CD4-positive, alpha-beta T cell treated with Interleukin-15 for 4 hours (primary cell): ENCODE results near the gene ARHGAP45.

ENCODE experiments used
- DNase-seq: peaks from one replicate; pipeline ENCODE4 v3.0.0-alpha.2; 2020; ENCODE audit warnings: low spot score

ARHGAP45 gene

DNA sequence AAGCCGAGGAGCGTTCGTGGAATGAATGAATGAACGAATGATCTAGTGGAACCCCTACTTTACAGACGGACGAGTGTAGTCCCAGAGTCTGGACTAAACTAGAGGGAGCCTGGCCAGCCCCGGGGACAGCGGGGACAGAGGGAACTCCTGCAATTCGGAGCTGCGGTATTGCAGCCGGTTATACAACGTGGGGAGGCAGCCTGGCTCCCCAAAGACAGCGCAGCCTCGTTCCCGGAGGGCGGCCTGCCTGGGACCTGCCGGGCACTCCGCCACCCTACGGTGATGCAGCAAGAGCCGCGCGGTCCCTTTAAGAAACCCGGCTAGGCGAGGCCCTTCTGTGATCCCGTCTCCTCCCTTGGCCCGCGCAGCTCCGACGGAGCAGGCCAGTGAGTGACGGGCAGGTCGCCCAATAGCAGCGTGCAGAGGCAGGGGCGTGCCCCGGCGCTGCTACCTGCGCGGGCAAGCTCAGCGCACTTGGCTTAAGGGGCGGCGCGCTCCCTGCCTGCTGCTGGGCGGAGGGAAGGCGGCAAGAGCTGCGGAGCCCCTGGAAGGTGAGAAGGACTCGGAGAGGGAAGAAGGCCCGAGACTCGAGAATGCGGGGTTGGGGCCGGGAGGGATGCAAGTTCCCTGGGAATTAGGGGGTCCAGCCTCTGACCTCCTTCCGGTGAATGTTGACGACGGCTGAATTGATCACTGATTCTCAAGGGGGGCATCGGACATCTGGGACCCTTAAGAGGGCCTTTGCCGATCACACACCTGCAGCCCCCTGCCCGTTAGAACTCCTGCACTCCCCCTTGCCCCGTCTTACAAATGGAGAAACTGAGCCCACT, 27.1 kb upstream of the ARHGAP45 start, which contains the start of gene ABCA7:
Gene ABCA7, plus strand, starts transcription at position 462 of the 830 bp plus-strand sequence. CDS start 1,255 bp downstream, outside the sequence.
- peak; percentile 100 for DNase-seq

DNA sequence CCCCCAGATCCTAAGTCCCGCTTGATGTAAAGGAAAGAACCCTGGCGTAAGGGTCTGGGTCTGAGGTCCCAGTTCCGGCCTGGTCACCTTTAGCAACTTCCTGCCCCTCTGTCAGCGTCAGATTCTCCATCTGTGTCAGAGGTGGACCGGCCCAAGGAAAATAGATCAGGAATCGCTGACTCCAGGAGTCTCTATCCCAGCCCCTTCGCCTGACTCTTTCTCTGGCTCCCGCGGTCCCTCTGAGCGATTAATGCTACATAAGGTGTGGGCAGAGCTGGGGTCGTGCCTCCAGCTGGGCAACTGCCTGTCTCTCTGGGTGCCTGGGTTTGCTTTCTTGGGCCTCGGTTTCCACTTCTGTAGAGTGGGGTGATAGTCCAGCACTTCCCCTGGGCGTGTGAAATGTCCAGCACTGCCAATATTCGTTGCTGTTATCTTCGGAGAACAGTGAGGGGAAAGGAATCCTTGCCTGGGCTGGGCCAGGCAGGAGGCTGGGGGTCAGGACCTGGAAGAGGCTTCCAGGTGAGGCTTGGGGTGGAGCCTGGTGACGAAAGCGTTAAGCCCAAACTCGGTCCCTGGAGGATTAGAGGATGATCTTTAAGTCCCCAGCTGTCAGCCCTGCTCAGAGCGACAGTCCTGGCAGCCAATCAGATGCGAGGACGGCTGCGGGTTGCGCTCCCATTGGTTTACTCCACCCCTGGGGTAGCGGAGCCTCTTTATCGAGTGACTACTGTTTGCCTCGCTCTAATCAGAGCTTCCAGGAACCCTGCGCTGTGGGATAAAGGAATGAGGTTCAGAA, 26.3 kb upstream of the ARHGAP45 start:
- DNase-seq = peak; percentile 96

DNA sequence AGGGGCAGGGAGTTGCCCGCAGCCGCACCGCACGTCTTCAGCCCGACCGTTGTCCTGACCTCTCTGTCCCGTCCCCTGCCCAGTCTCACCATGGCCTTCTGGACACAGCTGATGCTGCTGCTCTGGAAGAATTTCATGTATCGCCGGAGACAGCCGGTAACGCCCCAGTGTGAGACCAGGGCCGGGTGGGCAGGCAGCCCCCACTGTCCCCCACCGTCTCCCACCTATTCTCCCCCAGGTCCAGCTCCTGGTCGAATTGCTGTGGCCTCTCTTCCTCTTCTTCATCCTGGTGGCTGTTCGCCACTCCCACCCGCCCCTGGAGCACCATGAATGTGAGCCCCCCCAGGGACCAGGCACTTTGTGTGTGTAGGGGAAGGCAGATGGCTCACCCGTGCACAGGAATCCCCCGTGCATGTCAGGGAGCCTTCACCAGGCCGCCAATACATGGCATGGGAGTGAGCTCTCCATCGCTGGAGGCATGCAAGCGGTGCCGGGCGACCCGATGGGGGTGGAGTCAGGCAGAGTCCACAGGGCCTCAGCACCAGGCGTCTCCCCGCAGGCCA, 25.6 kb upstream of the ARHGAP45 start:
- DNase-seq = no peak

DNA sequence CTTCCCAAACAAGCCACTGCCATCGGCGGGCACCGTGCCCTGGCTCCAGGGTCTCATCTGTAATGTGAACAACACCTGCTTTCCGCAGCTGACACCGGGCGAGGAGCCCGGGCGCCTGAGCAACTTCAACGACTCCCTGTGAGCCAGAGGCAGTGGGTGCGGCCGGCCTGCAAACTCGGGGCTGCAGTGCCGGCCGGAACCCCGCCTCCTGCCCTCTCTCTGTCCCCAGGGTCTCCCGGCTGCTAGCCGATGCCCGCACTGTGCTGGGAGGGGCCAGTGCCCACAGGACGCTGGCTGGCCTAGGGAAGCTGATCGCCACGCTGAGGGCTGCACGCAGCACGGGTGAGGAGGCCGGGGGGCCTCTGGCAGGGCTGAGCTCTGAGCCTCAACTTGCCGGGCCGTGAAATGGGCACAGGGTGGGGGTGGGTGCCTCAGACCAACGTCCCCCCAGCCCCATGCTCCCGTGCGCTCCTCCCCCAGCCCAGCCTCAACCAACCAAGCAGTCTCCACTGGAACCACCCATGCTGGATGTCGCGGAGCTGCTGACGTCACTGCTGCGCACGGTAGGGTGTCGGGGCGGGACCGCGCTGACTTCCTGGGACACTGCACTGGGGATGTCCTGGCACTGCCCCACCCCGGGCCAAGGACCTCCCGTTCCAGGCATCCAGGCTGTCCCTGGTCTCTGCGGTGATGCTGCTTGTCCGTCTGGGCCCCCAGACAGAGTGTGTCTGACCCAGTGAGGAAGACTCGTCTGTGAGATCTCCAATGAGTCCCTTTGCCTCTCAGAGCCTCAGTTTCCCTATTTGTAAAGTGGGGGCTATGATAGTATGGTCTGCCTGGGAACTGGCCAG, 24.9 kb upstream of the ARHGAP45 start:
- DNase-seq = no peak

DNA sequence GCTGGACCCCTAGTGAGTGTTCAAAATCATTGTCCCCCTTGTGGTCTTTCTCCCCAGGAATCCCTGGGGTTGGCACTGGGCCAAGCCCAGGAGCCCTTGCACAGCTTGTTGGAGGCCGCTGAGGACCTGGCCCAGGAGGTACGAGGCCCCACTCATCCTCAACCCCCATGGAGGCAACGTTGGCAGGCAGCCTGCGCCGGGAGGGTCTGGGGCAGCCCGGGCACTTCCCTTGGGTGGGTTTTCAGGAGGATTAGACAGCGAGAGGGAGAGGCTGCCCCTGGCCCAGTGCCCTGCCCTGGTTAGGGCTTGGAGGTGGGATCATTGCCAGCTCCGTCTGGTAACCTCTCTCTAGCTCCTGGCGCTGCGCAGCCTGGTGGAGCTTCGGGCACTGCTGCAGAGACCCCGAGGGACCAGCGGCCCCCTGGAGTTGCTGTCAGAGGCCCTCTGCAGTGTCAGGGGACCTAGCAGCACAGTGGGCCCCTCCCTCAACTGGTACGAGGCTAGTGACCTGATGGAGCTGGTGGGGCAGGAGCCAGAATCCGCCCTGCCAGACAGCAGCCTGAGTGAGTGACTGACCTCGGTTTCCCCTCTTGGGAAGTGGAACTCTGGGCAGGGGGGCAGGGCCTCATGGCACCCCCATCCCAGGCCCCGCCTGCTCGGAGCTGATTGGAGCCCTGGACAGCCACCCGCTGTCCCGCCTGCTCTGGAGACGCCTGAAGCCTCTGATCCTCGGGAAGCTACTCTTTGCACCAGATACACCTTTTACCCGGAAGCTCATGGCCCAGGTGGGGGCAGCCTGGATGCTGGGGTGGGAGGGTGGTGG, 24.1 kb upstream of the ARHGAP45 start:
- no peak for DNase-seq

DNA sequence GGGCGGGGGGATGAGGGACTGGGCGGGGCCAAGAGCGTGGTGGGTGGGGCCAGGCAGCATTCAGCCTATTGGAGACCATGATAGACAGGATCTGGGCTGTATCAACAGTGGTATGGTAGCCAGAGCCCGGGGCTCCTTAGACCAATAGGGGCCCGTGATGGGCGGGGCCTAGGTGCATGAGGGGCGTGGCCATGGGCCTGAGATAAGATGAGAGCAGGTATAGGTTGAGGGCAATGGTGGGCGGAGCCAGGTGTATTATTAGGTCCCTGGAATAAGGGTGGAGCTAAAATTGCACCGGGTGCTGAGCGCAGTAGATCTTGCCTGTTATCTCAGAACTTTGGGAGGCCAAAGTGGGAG, 21.7 kb upstream of the ARHGAP45 start:
- DNase-seq = no peak

DNA sequence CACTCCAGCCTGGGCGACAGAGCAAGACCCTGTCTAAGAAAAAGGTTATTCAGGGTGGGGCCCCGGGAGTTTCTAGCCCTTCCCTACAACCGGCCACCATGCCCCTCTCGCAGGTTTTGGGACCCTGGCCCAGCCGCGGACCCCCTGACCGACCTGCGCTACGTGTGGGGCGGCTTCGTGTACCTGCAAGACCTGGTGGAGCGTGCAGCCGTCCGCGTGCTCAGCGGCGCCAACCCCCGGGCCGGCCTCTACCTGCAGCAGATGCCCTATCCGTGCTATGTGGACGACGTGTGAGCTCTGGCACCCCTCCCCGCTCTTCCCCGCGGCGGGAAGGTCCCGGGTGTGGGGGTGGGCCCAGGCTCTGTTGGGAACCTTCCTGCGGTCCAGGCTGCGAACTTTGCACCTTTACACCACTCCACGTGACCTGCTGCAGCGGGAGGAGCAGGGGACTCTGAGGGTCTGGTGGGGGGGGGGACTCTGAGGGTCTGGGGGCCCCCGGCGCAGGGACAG, 20.8 kb upstream of the ARHGAP45 start:
- no peak for DNase-seq

DNA sequence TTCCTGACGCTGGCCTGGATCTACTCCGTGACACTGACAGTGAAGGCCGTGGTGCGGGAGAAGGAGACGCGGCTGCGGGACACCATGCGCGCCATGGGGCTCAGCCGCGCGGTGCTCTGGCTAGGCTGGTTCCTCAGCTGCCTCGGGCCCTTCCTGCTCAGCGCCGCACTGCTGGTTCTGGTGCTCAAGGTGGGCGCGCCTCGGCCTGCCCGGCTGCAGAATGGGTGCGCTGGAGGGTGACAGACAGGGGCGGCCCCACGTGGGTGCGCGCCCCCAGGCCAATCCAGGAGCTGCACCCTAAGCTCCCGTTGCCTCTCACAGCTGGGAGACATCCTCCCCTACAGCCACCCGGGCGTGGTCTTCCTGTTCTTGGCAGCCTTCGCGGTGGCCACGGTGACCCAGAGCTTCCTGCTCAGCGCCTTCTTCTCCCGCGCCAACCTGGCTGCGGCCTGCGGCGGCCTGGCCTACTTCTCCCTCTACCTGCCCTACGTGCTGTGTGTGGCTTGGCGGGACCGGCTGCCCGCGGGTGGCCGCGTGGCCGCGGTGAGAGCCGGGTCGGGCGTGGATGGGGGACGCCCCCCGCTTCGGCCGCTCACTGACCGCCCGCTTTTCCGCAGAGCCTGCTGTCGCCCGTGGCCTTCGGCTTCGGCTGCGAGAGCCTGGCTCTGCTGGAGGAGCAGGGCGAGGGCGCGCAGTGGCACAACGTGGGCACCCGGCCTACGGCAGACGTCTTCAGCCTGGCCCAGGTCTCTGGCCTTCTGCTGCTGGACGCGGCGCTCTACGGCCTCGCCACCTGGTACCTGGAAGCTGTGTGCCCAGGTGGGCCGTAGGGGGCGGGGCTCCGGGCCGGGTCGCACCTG, 19.9 kb upstream of the ARHGAP45 start:
- no peak for DNase-seq

DNA sequence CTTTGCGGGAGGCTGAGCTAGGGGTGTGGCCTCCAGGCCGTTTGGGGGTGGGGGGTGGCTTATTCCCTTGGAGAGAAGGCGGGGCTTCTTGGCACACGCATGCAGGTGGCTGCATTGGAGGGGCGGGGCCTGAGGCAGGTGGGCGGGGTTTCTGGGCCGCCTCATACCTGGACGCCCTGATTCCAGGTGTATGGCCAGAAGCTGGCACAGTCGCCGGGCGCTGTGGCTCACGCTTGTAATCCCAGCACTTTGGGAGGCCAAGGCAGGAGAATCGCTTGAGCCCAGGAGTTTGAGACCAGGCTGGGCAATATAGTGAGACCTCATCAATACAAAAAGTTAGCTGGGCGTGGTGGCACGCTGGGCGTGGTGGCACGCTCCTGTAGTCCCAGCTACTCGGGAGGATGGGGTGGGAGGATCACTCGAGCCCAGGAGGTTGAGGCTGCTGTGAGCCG, 19.2 kb upstream of the ARHGAP45 start:
- no peak for DNase-seq

DNA sequence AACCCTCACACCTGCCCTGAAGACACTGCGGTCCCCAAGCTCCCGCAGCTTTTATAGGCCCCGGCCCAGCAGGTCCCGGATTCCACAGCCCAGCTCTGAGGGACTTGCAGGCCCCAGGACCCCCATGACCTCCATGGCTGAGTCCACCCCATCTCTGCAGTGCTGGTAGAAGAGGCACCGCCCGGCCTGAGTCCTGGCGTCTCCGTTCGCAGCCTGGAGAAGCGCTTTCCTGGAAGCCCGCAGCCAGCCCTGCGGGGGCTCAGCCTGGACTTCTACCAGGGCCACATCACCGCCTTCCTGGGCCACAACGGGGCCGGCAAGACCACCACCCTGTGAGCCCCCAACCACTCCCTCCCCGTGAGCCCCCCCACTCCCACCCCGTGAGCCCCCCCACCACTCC, 17.9 kb upstream of the ARHGAP45 start:
- DNase-seq = no peak

DNA sequence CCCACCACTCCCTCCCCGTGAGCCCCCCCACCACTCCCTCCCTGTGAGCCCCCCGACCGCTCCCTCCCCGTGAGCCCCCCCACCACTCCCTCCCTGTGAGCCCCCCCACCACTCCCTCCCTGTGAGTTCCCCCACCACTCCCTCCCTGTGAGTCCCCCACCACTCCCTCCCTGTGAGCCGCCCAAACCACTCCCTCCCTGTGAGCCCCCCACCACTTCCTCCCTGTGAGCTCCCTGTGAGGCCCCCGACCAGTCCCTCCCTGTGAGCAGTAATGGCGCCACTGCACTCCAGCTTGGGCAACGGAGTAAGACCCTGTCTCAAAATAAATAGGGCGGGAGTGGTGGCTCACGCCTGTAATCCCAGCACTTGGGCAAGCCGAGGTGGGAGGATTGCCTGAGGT, 17.2 kb upstream of the ARHGAP45 start:
- DNase-seq = no peak

DNA sequence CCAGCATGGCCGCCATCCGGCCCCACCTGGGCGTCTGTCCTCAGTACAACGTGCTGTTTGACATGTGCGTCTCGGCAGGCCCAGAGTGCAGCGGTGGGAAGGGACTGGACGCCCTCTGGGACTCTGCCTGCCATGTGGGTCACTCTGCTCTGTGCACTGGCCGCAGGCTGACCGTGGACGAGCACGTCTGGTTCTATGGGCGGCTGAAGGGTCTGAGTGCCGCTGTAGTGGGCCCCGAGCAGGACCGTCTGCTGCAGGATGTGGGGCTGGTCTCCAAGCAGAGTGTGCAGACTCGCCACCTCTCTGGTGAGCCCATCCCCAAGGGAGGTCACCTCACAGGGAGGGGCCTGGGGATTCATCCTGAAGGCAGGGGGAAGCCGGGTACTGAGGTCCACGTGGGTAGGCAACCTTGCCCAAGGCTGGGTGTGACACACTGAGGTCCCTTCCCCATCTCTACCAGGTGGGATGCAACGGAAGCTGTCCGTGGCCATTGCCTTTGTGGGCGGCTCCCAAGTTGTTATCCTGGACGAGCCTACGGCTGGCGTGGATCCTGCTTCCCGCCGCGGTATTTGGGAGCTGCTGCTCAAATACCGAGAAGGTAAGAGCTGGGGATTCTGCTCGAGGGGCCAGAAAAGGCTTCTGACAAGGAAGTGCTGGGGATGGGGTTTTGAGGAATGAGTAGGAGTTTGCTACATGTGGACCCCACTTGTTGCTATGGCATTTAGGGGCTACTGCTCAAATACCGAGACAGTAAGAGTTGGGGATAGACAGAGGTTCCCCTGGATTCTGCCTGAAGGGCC, 15.8 kb upstream of the ARHGAP45 start:
- DNase-seq = no peak

DNA sequence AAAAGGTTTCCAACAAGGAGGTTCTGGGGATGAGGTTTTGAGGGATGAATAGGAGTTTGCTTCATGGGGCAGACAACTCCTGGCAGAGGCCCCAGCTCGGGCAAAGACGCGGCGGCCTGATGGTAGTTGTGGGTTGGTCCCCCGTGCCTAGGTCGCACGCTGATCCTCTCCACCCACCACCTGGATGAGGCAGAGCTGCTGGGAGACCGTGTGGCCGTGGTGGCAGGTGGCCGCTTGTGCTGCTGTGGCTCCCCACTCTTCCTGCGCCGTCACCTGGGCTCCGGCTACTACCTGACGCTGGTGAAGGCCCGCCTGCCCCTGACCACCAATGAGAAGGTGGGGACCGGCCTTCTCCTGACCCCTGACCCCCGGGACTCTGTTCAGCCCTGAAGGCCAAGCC, 15.2 kb upstream of the ARHGAP45 start:
- DNase-seq = no peak

DNA sequence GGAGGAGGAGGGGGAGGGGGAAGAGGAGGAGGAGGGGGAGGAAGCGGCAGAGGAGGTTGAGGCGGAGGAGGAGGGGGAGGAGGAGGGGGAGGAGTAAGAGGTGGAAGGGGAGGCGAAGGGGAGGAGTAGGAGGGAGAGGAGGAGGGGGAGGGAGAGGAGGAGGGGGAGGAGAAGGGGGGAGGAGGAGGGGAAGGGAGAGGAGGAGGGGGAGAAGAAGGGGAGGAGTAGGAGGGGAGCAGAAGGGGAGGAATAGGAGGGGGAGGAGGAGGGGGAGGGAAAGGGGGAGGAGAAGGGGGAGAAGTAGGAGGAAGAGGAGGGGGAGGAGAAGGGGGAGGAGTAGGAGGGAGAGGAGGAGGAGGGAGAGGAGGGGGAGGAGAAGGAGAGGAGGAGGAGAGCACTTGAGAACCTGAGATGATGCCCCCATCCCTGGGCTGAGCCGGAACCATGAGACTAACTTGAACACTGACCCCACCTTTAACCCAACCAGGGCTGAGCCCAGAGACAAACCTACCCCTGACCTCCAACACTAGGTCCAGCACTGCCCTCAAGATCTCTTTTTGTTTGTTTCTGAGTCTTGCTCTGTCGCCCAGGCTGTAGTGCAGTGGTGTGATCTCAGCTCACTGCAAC, 14.5 kb upstream of the ARHGAP45 start:
- no peak for DNase-seq

DNA sequence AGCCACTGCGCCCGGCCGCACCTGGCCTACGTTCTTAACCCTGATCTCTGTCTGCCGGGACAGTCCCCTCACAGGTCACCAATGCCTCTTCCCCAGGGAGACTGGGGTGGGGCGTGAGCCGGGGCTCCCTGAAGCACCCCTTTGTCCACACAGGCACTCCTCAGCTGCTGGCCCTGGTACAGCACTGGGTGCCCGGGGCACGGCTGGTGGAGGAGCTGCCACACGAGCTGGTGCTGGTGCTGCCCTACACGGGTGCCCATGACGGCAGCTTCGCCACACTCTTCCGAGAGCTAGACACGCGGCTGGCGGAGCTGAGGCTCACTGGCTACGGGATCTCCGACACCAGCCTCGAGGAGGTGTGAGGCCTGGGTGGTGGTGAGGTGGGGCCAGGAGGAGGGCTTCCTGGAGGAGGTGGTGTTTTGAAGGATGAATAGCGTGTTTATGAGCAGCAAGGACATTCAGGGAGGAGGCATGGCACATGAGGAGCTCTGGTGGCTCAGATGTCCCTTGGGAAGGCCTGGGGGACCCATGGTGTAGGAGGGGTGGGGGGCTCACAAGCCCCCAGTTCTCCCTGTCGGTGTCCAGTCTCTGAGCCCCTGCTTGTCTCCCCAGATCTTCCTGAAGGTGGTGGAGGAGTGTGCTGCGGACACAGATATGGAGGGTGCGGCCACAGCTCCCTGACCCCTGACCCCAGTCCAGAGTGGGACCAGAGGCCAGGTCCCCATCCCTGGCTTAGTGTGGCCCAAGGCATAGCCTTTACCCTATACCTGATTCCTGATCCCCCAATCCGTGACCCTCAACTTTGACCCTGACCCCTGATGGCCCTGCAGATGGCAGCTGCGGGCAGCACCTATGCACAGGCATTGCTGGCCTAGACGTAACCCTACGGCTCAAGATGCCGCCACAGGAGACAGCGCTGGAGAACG, 13.5 kb upstream of the ARHGAP45 start:
- DNase-seq = no peak

DNA sequence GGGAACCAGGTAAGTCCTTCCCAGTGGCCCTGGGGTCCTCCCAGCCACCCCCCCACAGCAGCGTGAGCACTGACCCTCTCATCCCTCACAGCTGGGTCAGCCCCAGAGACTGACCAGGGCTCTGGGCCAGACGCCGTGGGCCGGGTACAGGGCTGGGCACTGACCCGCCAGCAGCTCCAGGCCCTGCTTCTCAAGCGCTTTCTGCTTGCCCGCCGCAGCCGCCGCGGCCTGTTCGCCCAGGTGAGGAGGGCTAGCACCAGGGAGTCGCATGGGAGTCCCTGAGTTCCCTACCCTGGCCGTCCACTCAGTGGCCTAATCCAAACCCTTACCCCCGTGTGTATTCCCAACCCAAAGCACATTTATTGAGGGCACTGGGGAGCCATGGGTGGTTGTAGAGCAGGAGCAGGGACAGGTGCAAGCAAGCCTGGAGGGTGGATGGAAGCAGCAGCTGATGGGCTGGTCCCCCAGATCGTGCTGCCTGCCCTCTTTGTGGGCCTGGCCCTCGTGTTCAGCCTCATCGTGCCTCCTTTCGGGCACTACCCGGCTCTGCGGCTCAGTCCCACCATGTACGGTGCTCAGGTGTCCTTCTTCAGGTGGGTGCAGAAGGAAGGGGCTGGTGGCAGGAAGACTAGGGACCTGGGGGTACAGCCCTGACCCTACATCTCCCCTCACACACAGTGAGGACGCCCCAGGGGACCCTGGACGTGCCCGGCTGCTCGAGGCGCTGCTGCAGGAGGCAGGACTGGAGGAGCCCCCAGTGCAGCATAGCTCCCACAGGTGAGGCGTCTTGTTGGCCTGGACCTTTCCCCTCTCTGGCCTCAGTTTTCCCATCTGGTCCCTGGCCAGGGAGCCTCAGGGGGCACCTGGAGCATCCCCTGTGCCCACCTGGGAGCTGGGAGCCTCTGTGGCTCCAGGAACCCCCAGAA, 12.6 kb upstream of the ARHGAP45 start:
- DNase-seq = no peak
